Adrenal gland (tissue), 12 donors: ENCODE results near the gene PEX14. TPM values are rescaled to one million over a fixed set of nuclear protein-coding genes. Genes with fewer than 3 reads are reported as not detected.

ENCODE experiments used
- DNase-seq, 7 donors: peaks; one replicate each; pipeline ENCODE4 v3.0.0-alpha.2; 2019 to 2020
- H3K27ac ChIP-seq, 5 donors: fragments of 200-600 bp; sonication (generic) in 4 of 5; 1 replicate in 3 of 5; 2 replicates in 2 of 5; pipeline versions ENCODE4 v1.5.1 to v1.8.0; 2016 to 2020; ENCODE audit warnings: mild to moderate bottlenecking in 1 of 5
- H3K27me3 ChIP-seq: fragments of 200-600 bp; 2 replicates; pipeline ENCODE4 v1.8.0; 2021
- H3K36me3 ChIP-seq, 2 donors: fragments of 200-600 bp; replicated peaks in 1 of 2; 1 replicate in 1 of 2; 2 replicates in 1 of 2; pipeline versions ENCODE4 v1.5.1 to v1.8.0; 2018 to 2022
- H3K4me1 ChIP-seq, 2 donors: fragments of 200-600 bp; replicated peaks in 1 of 2; 1 replicate in 1 of 2; 2 replicates in 1 of 2; pipeline versions ENCODE4 v1.5.1 to v1.8.0; 2018 to 2021
- H3K4me3 ChIP-seq, 4 donors: fragments of 200-600 bp; sonication (generic) in 3 of 4; one replicate each; pipeline ENCODE4 v1.5.1; 2016 to 2018
- H3K9me3 ChIP-seq, 3 donors: fragments of 200-600 bp; sonication (generic) in 1 of 3; replicated peaks in 1 of 3; 1 replicate in 2 of 3; 2 replicates in 1 of 3; pipeline versions ENCODE4 v1.5.1 to v1.8.0; 2016 to 2021
- POLR2A ChIP-seq, 2 donors: fragments of 450-650 bp; IDR thresholded peaks; one replicate each; pipeline ENCODE4 v1.6.1; 2017; ENCODE audit warnings: antibody characterized with exemption in 2 of 2, mild to moderate bottlenecking in 2 of 2, moderate library complexity in 1 of 2
- WGBS, 4 donors: extraction: QIAGEN DNeasy Blood & Tissue Kit in 2 of 4; methylation state at CpG; one replicate each; pipeline versions ENCODE4 v1.1.5 to v1.1.7; 2013 to 2017; 5-methylcytosine and 5-hydroxymethylcytosine counted together
- intact Hi-C, 2 donors: fragments of 100-400 bp; cut with DNase I; formaldehyde crosslinking; loops; one replicate each; pipeline versions ENCODE4 v1.14.1 to v1.15.0; 2022 to 2023
- polyA plus RNA-seq, 3 donors: library from polyadenylated mRNA; stranded (reverse); fragments of 200-250 nt in 2 of 3; fragments of 350-450 nt in 1 of 3; fragmentation: Illumina TruSeq in 1 of 3; extraction: RNeasy Lipid Tissue Mini Kit (QIAGEN cat#74804) in 1 of 3; gene quantifications; one replicate each; pipeline ENCODE4 v1.2.3, GENCODE V29; 2013 to 2014
- total RNA-seq, 9 donors: library from RNA; depleted of rRNA in 4 of 9; stranded (reverse); fragments of >200 nt in 4 of 9; fragments of 120-200 nt in 1 of 9; fragmentation: NEBNext Ultra II Directional in 1 of 9; extraction: Animal tissue kit (Norgen Biotek cat#: 25700) in 1 of 9; gene quantifications; one replicate each; pipeline versions ENCODE4 v1.1.0 to v1.2.4, GENCODE V29; 2013 to 2023
- TF ChIP-seq, protein P1 (sequence below), 6 experiments: fragments of 450-650 bp in 4 of 6; fragments of 200-600 bp in 2 of 6; sonication (generic) in 1 of 6; IDR thresholded peaks; 1 replicate in 5 of 6; 2 replicates in 1 of 6; pipeline versions ENCODE4 v1.5.1 to v1.8.0; 2016 to 2021; ENCODE audit warnings: antibody characterized with exemption in 6 of 6, mild to moderate bottlenecking in 2 of 6, moderate library complexity in 1 of 6
- donor health status: healthy with polysubstance abuse.
- donor health status: Bipolar disorder and iron deficiency.
- donor health status: DM: yes; HTN: yes; CAD: no.
- donor health status: DM: no; HTN: no; CAD: no.
- donor health status: DM: no; HTN: no; CAD: no.
- donor health status: DM: yes; HTN: yes; CAD: no.

Gene PEX14
- total and polyA plus RNA-seq, 12 donors: 9.7 to 23.9 (median 18.1) TPM

DNA sequence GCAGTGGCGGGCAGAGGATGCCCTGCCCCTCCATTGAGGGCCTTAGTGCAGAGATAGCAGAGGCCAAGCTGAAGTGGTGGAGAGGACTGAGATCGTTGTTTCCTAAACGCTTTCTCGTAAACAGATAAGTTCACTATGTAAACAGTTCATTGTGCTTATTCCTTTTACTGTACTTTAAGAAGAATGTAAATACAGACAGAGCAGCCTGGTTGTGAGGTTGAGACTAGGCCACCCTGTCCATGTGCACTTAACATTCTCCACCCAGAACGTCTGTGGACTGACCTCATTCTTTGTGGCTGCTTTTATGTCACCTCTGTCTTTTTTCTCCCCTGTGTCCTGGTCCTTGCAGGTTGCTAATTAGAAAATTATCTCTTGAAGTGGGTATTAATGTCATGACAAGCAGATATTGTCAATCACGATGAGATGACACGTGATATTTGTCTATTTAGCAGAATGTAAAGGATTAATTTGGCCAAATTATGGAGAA lies 36.0 kb upstream of the PEX14 start:
- no peak for DNase-seq
- Histone ChIP-seq H3K36me3 (no peaks in the 10 kb centered on the region), H3K27me3 (no peaks in the 10 kb centered on the region), H3K4me3 (no peak overlapping the region), H3K27ac (no peak overlapping the region), H3K9me3 (no peaks in the 10 kb centered on the region), H3K4me1 (no peaks in the 10 kb centered on the region)
- intact Hi-C loops: no loop called here
- WGBS, 4 donors: 79 to 89% (median 86%) methylated on average over 7 of the region's 7 CpGs
- no peak for TF ChIP-seq POLR2A (IDR thresholded peaks at IDR 0.05)
- TF ChIP-seq, protein P1, sequence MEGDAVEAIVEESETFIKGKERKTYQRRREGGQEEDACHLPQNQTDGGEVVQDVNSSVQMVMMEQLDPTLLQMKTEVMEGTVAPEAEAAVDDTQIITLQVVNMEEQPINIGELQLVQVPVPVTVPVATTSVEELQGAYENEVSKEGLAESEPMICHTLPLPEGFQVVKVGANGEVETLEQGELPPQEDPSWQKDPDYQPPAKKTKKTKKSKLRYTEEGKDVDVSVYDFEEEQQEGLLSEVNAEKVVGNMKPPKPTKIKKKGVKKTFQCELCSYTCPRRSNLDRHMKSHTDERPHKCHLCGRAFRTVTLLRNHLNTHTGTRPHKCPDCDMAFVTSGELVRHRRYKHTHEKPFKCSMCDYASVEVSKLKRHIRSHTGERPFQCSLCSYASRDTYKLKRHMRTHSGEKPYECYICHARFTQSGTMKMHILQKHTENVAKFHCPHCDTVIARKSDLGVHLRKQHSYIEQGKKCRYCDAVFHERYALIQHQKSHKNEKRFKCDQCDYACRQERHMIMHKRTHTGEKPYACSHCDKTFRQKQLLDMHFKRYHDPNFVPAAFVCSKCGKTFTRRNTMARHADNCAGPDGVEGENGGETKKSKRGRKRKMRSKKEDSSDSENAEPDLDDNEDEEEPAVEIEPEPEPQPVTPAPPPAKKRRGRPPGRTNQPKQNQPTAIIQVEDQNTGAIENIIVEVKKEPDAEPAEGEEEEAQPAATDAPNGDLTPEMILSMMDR (IDR thresholded peaks at IDR 0.05): no peak

DNA sequence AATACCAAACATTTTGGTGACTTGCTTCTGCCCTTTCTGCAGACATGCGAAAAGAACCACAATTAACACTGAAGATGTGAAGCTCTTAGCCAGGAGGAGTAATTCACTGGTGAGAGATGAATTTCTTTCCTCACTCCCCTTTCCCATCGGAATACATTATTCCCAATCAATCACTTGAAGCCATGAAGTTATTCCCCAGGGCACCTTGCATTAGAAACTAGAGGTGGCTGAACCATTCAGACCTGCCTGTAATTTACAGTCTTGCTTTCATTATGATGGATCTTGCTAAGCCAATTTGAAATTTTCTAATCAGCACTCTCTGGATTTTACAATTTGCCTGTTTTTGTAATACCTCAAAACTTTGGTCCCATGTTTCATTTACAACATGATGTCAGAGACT lies 34.4 kb upstream of the PEX14 start:
- H3K4me3 ChIP-seq: no peak overlapping the region
- DNase-seq: no peak
- no peaks in the 10 kb centered on the region for H3K4me1 ChIP-seq
- H3K36me3 ChIP-seq: no peaks in the 10 kb centered on the region
- H3K9me3 ChIP-seq: no peaks in the 10 kb centered on the region
- no peak for TF ChIP-seq POLR2A (IDR thresholded peaks at IDR 0.05)
- TF ChIP-seq, protein P1 (IDR thresholded peaks at IDR 0.05): no peak
- no peak overlapping the region for H3K27ac ChIP-seq
- WGBS, 4 donors: 81 to 96% (median 88%) methylated on average over 2 of the region's 2 CpGs
- H3K27me3 ChIP-seq: no peaks in the 10 kb centered on the region
- intact Hi-C loops: no loop called here

DNA sequence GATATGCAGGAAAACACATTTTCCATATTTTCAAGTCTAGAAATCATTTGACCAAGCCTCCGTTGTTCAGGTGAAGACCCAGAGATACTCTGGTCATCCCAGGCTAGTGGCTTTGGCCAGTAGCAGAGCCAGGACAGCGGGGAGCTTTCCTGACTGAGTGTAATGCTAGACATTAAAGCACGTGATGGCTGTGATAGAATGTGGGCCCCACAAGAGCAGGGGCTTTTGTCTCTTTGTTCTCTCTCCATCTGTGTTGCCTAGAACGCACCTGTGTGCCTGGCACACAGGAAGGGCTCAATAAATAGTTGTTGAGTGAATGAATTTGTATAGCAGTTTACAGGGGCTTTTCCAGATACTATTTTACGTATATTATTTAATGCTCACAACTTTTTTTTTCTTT lies 34.0 kb upstream of the PEX14 start:
- intact Hi-C loops: no loop called here
- Histone ChIP-seq H3K4me3 (no peak overlapping the region), H3K4me1 (no peaks in the 10 kb centered on the region), H3K27me3 (no peaks in the 10 kb centered on the region), H3K9me3 (no peaks in the 10 kb centered on the region), H3K36me3 (no peaks in the 10 kb centered on the region), H3K27ac (no peak overlapping the region)
- WGBS, 4 donors: 87 to 95% (median 93%) methylated on average over 5 of the region's 5 CpGs
- no peak for TF ChIP-seq POLR2A (IDR thresholded peaks at IDR 0.05)
- TF ChIP-seq, protein P1 (IDR thresholded peaks at IDR 0.05): no peak
- DNase-seq: no peak

DNA sequence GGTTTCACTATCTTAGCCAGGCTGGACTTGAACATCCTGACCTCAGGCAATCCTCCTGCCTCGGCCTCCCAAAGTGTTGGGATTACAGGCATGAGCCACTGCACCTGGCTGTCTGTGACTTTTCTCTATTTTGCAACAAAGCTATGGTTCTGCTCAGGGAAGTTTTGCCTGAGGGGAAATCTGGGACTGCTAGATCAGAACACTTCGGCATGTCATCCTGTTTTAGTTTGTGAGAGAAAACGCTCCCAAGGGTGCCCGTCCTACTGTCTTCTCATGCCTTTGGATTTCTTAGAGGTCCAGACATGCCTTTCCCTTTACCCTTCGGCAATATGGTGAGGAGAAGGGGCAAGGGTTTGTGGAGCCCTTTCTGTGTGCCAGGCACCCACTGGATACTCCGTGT lies 30.5 kb upstream of the PEX14 start:
- intact Hi-C loops: no loop called here
- DNase-seq: no peak
- H3K4me3 ChIP-seq: no peak overlapping the region
- H3K27me3 ChIP-seq: no peaks in the 10 kb centered on the region
- WGBS, 4 donors: 93 to 100% (median 97%) methylated on average over 5 to 6 of the region's 6 CpGs
- no peaks in the 10 kb centered on the region for H3K4me1 ChIP-seq
- TF ChIP-seq, protein P1 (IDR thresholded peaks at IDR 0.05): no peak
- TF ChIP-seq POLR2A (IDR thresholded peaks at IDR 0.05): no peak
- no peaks in the 10 kb centered on the region for H3K9me3 ChIP-seq
- H3K36me3 ChIP-seq: no peaks in the 10 kb centered on the region
- H3K27ac ChIP-seq: no peak overlapping the region
